Thoracic aorta (tissue), 2 donors: Measurements from ENCODE around the gene GEMIN4. TPM values are rescaled to one million over a fixed set of nuclear protein-coding genes. Genes with fewer than 3 reads are reported as not detected.

Experiments
- ATAC-seq: fragments of 150-250 bp; one replicate; pipeline ENCODE4 v1.8.0; 2017; ENCODE audit warnings: low read depth; ENCODE audit not compliant: insufficient number of reproducible peaks, low FRiP score
- DNase-seq: peaks from one replicate; pipeline ENCODE4 v3.0.0-alpha.2; 2020; ENCODE audit warnings: low spot score
- H3K27ac ChIP-seq, 2 donors: fragments of 200-600 bp; sonication (generic); 1 replicate in 1 of 2; 2 replicates in 1 of 2; pipeline ENCODE4 v1.5.1; 2016; ENCODE audit warnings: mild to moderate bottlenecking in 2 of 2, moderate library complexity in 2 of 2
- H3K27me3 ChIP-seq: fragments of 200-600 bp; sonication (generic); replicated peaks from 2 replicates; pipeline ENCODE4 v1.6.0; 2016; ENCODE audit warnings: mild to moderate bottlenecking; ENCODE audit not compliant: insufficient read depth
- H3K36me3 ChIP-seq: fragments of 200-600 bp; sonication (generic); one replicate; pipeline ENCODE4 v1.5.1; 2016
- H3K4me1 ChIP-seq, 2 donors: fragments of 200-600 bp; sonication (generic); 1 replicate in 1 of 2; 2 replicates in 1 of 2; pipeline versions ENCODE4 v1.5.1 to v1.6.0; 2016; ENCODE audit warnings: low read depth in 2 of 2, mild to moderate bottlenecking in 1 of 2; ENCODE audit not compliant: control insufficient read depth in 1 of 2
- H3K4me3 ChIP-seq: fragments of 200-600 bp; sonication (generic); 2 replicates; pipeline ENCODE4 v1.5.1; 2016; ENCODE audit warnings: mild to moderate bottlenecking
- H3K9me3 ChIP-seq: fragments of 200-600 bp; sonication (generic); 2 replicates; pipeline ENCODE4 v1.5.1; 2016
- CTCF ChIP-seq: fragments of 200-600 bp; sonication (generic); IDR thresholded peaks from one replicate; pipeline ENCODE4 v1.5.1; 2019; ENCODE audit warnings: antibody characterized with exemption
- total RNA-seq, 2 donors: library from RNA; depleted of rRNA; stranded (reverse); fragments of >200 nt; gene quantifications; one replicate each; pipeline versions ENCODE4 v1.1.0 to v1.2.3, GENCODE V29; 2016

The GEMIN4 gene
- total RNA-seq, 2 donors from 2014 or later = 15.4 to 19.6 TPM

- Histone ChIP-seq H3K27ac (peak overlapping the region in 1 of 2 donors; percentile 29), H3K4me1 (peaks cover 7 to 17% of the 10 kb centered on the region in 2 donors), H3K27me3 (no peaks in the 10 kb centered on the region), H3K36me3 (no peaks in the 10 kb centered on the region), H3K4me3 (peak overlapping the region; percentile 81), H3K9me3 (no peaks in the 10 kb centered on the region)
- no peak for DNase-seq
- TF ChIP-seq CTCF = no peak
- no peak for ATAC-seq
These were observed 20.4 kb downstream of the GEMIN4 start for GRCh38 chr17:731644-732066.

- no peak overlapping the region for H3K4me3 ChIP-seq
- ATAC-seq (no peak), DNase-seq (no peak)
- no peak for TF ChIP-seq CTCF
- H3K4me1 ChIP-seq = peaks cover 7 to 17% of the 10 kb centered on the region in 2 donors
- no peaks in the 10 kb centered on the region for H3K36me3 ChIP-seq
- no peak overlapping the region for H3K27ac ChIP-seq
- H3K9me3 ChIP-seq = no peaks in the 10 kb centered on the region
- no peaks in the 10 kb centered on the region for H3K27me3 ChIP-seq
These were observed 23.2 kb downstream of the GEMIN4 start for GRCh38 chr17:728911-729310.

- Histone ChIP-seq H3K27ac (no peak overlapping the region), H3K4me3 (no peak overlapping the region), H3K9me3 (no peaks in the 10 kb centered on the region), H3K27me3 (no peaks in the 10 kb centered on the region), H3K4me1 (peaks cover 0 to 3% of the 10 kb centered on the region in 2 donors), H3K36me3 (no peaks in the 10 kb centered on the region)
- ATAC-seq (no peak), DNase-seq (no peak)
- TF ChIP-seq CTCF = no peak
These were observed 25.7 kb downstream of the GEMIN4 start for GRCh38 chr17:726271-726919.

GRCh38 chr17:725746-726145 is 26.3 kb downstream of the GEMIN4 start:
- no peaks in the 10 kb centered on the region for H3K27me3 ChIP-seq
- ATAC-seq (no peak), DNase-seq (no peak)
- H3K27ac ChIP-seq = no peak overlapping the region
- no peaks in the 10 kb centered on the region for H3K4me1 ChIP-seq
- no peaks in the 10 kb centered on the region for H3K36me3 ChIP-seq
- no peak for TF ChIP-seq CTCF
- no peaks in the 10 kb centered on the region for H3K9me3 ChIP-seq
- no peak overlapping the region for H3K4me3 ChIP-seq

- Histone ChIP-seq H3K36me3 (no peaks in the 10 kb centered on the region), H3K27me3 (no peaks in the 10 kb centered on the region), H3K4me3 (no peak overlapping the region), H3K4me1 (no peaks in the 10 kb centered on the region), H3K27ac (no peak overlapping the region), H3K9me3 (no peaks in the 10 kb centered on the region)
- DNase-seq (no peak), ATAC-seq (no peak)
- no peak for TF ChIP-seq CTCF
These were observed 27.0 kb downstream of the GEMIN4 start for GRCh38 chr17:725084-725483.
